HFFc6 (cell line): ENCODE results near the gene GNAS. TPM values are rescaled to one million over a fixed set of nuclear protein-coding genes. Genes with fewer than 3 reads are reported as not detected.
A peak's percentile ranks its signal among the peaks of the same experiment; 100 is the strongest.

ENCODE experiments used
- DNase-seq: peaks from one replicate; pipeline ENCODE4 v3.0.0-alpha.2; 2018
- H3K27ac Mint-ChIP-seq: 2 replicates; pipeline ENCODE4 v1.8.0; 2020; ENCODE audit warnings: mild to moderate bottlenecking, mixed read lengths
- H3K27me3 Mint-ChIP-seq: 2 replicates; pipeline ENCODE4 v1.8.0; 2021; ENCODE audit warnings: mild to moderate bottlenecking, moderate library complexity, mixed read lengths; ENCODE audit not compliant: insufficient read depth
- H3K36me3 Mint-ChIP-seq: 2 replicates; pipeline ENCODE4 v1.8.0; 2021; ENCODE audit warnings: low read depth, mixed read lengths
- H3K4me1 Mint-ChIP-seq: 2 replicates; pipeline ENCODE4 v1.8.0; 2020; ENCODE audit warnings: low read depth, mixed read lengths
- H3K4me3 Mint-ChIP-seq: 2 replicates; pipeline ENCODE4 v1.8.0; 2020; ENCODE audit warnings: mild to moderate bottlenecking, moderate library complexity, mixed read lengths
- H3K9me3 Mint-ChIP-seq: 2 replicates; pipeline ENCODE4 v1.8.0; 2020; ENCODE audit warnings: mild to moderate bottlenecking, mixed read lengths
- total RNA-seq, 6 experiments: library from RNA; stranded (reverse); fragmentation: NEBNext Ultra II Directional; extraction: Animal tissue kit (Norgen Biotek cat#: 25700); gene quantifications; 2 replicates in 1 of 6; 3 replicates in 5 of 6; pipeline ENCODE4 v1.2.3, GENCODE V29; 2021
- TF ChIP-seq, protein P1 (sequence below): fragments of 200-600 bp; sonication (generic); IDR thresholded peaks from 2 replicates; pipeline ENCODE4 v1.5.0; 2021; ENCODE audit warnings: antibody characterized with exemption, mild to moderate bottlenecking

The GNAS gene
- total RNA-seq, 6 experiments from 2014 or later = 820 to 1,032 (median 914) TPM

DNA sequence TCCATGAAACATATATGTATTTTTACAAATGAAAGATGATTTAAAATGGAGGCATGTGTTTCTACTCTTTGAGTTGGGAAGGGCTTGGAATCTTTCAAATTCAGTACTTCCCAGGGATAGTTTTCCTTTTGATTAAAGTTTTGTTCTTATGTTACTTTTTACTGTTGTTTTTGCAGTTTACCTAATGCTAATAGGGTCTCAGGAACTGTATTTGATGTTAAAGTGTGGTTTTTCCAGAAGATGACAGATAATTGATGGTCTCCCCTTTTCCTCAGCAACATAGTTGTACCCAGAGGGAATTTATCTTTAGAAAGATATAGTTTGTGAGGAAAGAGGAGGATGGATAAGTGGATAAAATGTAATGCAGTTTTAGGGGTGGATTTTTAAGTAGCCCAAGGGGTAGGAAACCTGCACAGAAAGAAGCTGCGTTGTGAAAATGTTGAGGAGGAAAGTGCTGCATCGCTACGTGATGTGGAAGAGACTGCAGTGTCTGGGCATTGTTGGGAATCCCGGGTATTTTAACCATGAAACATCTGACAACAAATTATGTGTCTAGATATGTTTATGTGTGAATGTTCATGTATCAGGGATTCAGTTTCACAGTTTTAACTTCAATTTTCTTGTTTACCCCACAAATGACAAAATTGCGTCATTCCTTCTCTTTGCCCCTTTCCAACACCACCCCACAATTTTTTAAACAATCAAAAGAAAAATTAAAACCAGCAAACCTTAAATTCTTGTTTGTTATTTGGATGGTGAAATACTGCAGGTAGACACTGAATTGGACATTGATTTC, 42.3 kb downstream of the GNAS start:
- Mint-ChIP-seq H3K36me3 (peaks cover 37% of the 10 kb centered on the region), H3K27me3 (peaks cover 6% of the 10 kb centered on the region), H3K4me3 (peak overlapping the region; percentile 95), H3K4me1 (peaks cover 66% of the 10 kb centered on the region), H3K27ac (peak overlapping the region; percentile 87), H3K9me3 (no peaks in the 10 kb centered on the region)
- no peak for DNase-seq
- TF ChIP-seq, protein P1, sequence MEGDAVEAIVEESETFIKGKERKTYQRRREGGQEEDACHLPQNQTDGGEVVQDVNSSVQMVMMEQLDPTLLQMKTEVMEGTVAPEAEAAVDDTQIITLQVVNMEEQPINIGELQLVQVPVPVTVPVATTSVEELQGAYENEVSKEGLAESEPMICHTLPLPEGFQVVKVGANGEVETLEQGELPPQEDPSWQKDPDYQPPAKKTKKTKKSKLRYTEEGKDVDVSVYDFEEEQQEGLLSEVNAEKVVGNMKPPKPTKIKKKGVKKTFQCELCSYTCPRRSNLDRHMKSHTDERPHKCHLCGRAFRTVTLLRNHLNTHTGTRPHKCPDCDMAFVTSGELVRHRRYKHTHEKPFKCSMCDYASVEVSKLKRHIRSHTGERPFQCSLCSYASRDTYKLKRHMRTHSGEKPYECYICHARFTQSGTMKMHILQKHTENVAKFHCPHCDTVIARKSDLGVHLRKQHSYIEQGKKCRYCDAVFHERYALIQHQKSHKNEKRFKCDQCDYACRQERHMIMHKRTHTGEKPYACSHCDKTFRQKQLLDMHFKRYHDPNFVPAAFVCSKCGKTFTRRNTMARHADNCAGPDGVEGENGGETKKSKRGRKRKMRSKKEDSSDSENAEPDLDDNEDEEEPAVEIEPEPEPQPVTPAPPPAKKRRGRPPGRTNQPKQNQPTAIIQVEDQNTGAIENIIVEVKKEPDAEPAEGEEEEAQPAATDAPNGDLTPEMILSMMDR = no peak

DNA sequence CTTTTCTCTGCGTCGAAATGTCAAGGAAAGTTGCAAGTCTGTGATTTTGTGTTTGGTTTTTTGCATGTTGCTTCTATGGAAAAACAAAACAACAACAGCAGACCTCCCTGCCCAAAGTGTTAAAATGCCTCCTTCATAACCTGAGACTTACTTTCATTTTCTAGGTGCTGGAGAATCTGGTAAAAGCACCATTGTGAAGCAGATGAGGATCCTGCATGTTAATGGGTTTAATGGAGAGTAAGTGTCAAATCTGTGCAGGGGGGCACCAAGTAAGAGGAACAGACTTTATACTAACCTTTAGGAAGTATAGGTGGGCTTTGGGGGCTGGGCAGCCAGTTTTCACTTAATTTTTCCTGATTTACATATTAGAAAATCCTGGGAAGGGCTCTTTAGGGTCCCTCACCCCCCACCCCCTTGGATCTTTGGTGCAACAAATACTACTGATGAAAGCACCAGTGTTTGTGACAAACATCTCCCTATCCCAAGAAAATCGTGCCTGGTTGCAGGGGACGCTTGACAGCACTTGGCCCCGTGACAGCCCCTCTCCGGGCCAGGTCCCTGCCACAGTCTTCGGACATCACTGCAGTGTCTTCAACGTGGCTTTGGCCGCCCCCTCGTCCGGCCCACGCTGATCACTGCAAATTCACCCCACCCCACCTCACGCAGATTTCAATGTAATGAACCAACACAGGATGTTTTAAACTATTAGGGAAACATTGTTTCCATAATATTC, 43.1 kb downstream of the GNAS start:
- DNase-seq = no peak
- Mint-ChIP-seq H3K27me3 (peaks cover 6% of the 10 kb centered on the region), H3K4me3 (peak overlapping the region; percentile 95), H3K27ac (peak overlapping the region; percentile 87; the same call in 1 of the 2 replicates), H3K36me3 (peaks cover 44% of the 10 kb centered on the region), H3K9me3 (no peaks in the 10 kb centered on the region), H3K4me1 (peaks cover 73% of the 10 kb centered on the region)
- TF ChIP-seq, protein P1 = no peak

DNA sequence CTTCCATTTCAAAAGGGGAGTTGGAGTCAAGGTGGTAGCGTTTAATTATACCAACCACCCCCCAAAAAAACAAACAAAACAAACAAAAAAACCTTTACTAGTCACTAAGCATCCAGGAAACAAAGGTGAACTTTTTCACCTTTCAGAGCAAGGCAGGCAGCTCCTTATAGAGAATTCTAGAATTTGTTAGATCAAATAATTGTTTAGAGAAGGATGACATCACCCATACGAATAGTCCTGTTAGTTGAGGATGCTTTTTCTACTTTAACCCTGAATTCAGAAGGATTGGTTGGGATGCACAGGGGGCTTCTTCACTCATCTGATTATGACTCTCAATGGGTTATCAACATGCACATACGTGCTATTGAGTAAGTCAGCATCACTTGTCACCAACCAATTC, 44.3 kb downstream of the GNAS start:
- Mint-ChIP-seq H3K9me3 (no peaks in the 10 kb centered on the region), H3K27ac (peak overlapping the region; percentile 42; the same call in 1 of the 2 replicates), H3K4me1 (peaks cover 77% of the 10 kb centered on the region), H3K36me3 (peaks cover 44% of the 10 kb centered on the region), H3K4me3 (no peak overlapping the region), H3K27me3 (peaks cover 4% of the 10 kb centered on the region)
- TF ChIP-seq, protein P1 = no peak
- DNase-seq = no peak

DNA sequence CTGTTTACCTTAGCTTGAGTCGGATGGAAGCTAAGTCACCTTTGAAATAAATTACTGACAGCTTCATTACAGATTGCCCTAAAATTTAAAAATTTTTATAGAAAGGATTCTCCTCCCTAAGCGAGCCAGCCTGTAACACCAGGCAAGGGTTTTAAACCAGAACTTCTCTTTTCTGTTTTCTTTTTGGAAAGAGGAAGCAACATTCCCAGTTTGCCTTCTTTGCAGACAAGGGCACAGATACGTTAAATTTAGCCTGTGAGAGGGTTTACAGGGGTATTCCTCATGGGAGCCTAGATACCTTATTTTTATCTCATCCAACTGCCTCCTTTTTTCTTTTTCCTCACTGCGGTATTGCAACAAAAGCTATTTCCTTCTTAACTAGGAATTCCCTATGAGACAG, 45.0 kb downstream of the GNAS start:
- Mint-ChIP-seq H3K27ac (peak overlapping the region; percentile 49; the same call in 1 of the 2 replicates), H3K4me1 (peaks cover 77% of the 10 kb centered on the region), H3K27me3 (peaks cover 3% of the 10 kb centered on the region), H3K4me3 (no peak overlapping the region), H3K36me3 (peaks cover 41% of the 10 kb centered on the region), H3K9me3 (no peaks in the 10 kb centered on the region)
- DNase-seq = no peak
- TF ChIP-seq, protein P1 = no peak

DNA sequence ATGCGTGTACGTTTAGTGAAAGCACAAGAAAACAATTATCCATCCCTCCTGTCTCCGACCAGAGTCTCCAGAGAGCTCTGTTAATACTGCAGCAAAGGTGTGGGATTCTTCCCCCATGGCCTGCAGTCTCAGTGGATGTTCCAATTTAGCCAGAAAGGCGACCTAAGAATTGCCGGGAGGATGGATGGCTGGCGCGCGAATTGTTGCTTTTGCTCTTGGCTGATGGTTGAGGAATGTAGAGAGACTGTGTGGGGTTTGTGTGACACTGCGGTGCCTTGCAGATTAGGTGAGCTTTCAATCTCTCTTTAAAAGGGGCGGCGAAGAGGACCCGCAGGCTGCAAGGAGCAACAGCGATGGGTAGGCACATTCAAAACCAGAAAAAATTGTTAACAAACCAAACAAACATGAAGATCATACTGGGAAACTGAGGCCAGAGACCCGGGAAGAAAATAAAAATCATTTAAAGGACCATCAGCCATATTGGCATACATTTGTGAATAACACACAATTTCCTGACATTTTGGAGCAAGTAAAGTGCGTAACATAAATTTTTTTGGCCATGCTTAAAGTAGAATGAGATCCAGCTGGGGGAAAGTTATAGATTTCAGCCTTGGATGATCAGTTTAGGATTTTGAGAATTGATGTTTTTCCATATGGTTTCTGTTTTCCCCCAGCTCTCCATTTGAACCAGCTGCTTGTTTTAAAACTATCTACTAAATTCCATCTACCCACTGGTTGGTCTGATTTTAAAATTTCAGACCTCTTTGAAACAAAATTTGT, 46.3 kb downstream of the GNAS start:
- DNase-seq = no peak
- no peak overlapping the region for H3K4me3 Mint-ChIP-seq
- peaks cover 75% of the 10 kb centered on the region for H3K4me1 Mint-ChIP-seq
- H3K27ac Mint-ChIP-seq = 0 out of 2 replicates have a peak overlapping the region, but pooled peaks have one; percentile 20
- H3K27me3 Mint-ChIP-seq = 0 out of 2 replicates have a peak, but pooled peaks cover 1% of the 10 kb centered on the region
- H3K9me3 Mint-ChIP-seq = no peaks in the 10 kb centered on the region
- TF ChIP-seq, protein P1 = no peak
- peaks cover 45% of the 10 kb centered on the region for H3K36me3 Mint-ChIP-seq
